ENCODE results near the gene RIBC1.

DNA sequence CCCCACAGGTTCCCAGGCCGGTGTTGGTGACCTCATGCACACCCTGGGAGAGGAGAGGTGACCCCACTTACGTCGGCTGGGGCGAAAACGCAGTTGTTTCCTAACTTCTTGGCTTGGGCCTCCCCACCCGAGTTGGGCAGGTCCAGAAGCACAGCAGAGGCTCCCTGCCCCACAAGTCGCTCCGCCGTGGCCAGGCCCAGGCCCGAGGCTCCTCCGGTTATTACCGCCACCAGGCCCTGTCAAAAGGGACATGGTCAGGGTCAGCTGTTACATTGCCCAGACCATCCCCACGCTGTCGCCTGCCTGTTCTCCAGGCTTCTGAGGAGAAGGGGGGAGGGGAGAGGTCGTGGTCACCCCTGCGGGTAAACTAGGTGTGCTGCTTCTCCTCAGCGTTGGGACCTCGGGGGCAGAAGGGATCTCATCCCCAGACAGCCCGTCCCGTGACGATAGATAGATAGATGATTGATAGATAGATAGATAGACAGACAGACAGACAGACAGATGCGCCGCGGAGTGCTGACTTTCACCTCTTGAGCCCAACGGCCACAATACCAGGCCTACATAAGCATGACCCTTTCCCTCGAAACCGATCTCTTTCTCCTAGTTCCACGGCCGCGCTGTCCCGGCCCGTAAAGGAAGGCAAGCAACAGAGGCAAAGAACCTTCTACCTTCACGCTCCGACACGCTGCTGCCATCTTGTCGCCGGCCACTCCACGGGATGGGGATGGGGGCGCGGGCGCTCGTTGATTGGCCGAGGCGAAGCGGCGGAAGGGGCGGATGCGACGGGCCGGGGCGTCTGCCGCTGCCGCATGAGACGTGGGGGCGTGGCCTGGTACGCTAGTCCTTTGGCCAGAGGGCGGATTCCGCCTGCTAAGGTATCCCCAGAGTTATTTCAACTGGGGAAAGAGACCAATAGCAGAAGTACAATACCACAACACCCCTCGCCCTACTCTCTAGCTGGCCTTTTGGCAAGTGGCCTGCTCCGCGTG lies 11.3 kb downstream of the RIBC1 start, which contains the start of gene HSD17B10:
- TF ChIP-seq KLF1 (tag by site-specific recombination; IDR thresholded peaks at IDR 0.05) = no peak; the same call in none of the 2 replicates
- no peak for TF ChIP-seq ZNF707 (tag by site-specific recombination; IDR thresholded peaks at IDR 0.05)
- no peak for TF ChIP-seq BCL11A (tag by site-specific recombination; IDR thresholded peaks at IDR 0.05; ENCODE audit: low read depth)
- TF ChIP-seq REST (tag by site-specific recombination; IDR thresholded peaks at IDR 0.05) = no peak
- TF ChIP-seq ZNF23 (tag by site-specific recombination; IDR thresholded peaks at IDR 0.05; ENCODE audit: borderline replicate concordance) = no peak
- TF ChIP-seq, protein P1, sequence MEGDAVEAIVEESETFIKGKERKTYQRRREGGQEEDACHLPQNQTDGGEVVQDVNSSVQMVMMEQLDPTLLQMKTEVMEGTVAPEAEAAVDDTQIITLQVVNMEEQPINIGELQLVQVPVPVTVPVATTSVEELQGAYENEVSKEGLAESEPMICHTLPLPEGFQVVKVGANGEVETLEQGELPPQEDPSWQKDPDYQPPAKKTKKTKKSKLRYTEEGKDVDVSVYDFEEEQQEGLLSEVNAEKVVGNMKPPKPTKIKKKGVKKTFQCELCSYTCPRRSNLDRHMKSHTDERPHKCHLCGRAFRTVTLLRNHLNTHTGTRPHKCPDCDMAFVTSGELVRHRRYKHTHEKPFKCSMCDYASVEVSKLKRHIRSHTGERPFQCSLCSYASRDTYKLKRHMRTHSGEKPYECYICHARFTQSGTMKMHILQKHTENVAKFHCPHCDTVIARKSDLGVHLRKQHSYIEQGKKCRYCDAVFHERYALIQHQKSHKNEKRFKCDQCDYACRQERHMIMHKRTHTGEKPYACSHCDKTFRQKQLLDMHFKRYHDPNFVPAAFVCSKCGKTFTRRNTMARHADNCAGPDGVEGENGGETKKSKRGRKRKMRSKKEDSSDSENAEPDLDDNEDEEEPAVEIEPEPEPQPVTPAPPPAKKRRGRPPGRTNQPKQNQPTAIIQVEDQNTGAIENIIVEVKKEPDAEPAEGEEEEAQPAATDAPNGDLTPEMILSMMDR (tag by site-specific recombination; IDR thresholded peaks at IDR 0.05) = no peak
- TF ChIP-seq, protein P2, sequence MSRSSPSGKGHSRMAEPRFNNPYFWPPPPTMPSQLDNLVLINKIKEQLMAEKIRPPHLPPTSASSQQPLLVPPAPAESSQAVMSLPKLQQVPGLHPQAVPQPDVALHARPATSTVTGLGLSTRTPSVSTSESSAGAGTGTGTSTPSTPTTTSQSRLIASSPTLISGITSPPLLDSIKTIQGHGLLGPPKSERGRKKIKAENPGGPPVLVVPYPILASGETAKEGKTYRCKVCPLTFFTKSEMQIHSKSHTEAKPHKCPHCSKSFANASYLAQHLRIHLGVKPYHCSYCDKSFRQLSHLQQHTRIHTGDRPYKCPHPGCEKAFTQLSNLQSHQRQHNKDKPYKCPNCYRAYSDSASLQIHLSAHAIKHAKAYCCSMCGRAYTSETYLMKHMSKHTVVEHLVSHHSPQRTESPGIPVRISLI (tag by site-specific recombination; IDR thresholded peaks at IDR 0.05) = no peak
- TF ChIP-seq SP2 (tag by site-specific recombination; IDR thresholded peaks at IDR 0.05) = peak; percentile 92

Data from HEK293 (cell line).